Activated CD8-positive, alpha-beta memory T cell treated with anti-CD3 and anti-CD28 coated beads, Interleukin-2, amount 10 ng/mL, durations not matched to agents 7 days and 5 days (primary cell): ENCODE data around the gene NODAL. TPM values are rescaled to one million over a fixed set of nuclear protein-coding genes. Genes with fewer than 3 reads are reported as not detected.
"Not testable (repeated sequence)": the region's sequence is repeated elsewhere in the genome, so short reads cannot be mapped to it uniquely, and the experiment has no call there.

ENCODE experiments used
- ATAC-seq: fragments of 150-1000 bp; cut with Tn5 transposase; one replicate; pipeline ENCODE4 v1.10.0; 2021; ENCODE audit warnings: moderate library complexity
- CTCF ChIA-PET: fragments of 350-600 bp; sonication (Branson Sonifier 250); formaldehyde crosslinking; loops from one replicate; lab custom pipeline; 2021; ENCODE audit warnings: antibody characterized with exemption; lab: Charles Lee
- DNase-seq: peaks from one replicate; pipeline ENCODE4 v3.0.0-alpha.2; 2020
- H3K27ac Mint-ChIP-seq: one replicate; pipeline ENCODE4 v1.8.0; 2021; ENCODE audit warnings: mild to moderate bottlenecking, mixed read lengths
- H3K27me3 Mint-ChIP-seq: one replicate; pipeline ENCODE4 v1.8.0; 2021; ENCODE audit warnings: mixed read lengths
- H3K36me3 Mint-ChIP-seq: one replicate; pipeline ENCODE4 v1.8.0; 2021; ENCODE audit warnings: mild to moderate bottlenecking, mixed read lengths
- H3K4me1 Mint-ChIP-seq: one replicate; pipeline ENCODE4 v1.8.0; 2021; ENCODE audit warnings: mixed read lengths
- H3K4me3 Mint-ChIP-seq: one replicate; pipeline ENCODE4 v1.8.0; 2021; ENCODE audit warnings: mild to moderate bottlenecking, moderate library complexity, mixed read lengths
- H3K9me3 Mint-ChIP-seq: one replicate; pipeline ENCODE4 v1.8.0; 2022; ENCODE audit warnings: low read depth, mixed read lengths
- total RNA-seq, 2 experiments: library from RNA; stranded (reverse); gene quantifications; one replicate each; pipeline ENCODE4 v1.2.3, GENCODE V29; 2021

NODAL gene
- not detected for total RNA-seq

DNA sequence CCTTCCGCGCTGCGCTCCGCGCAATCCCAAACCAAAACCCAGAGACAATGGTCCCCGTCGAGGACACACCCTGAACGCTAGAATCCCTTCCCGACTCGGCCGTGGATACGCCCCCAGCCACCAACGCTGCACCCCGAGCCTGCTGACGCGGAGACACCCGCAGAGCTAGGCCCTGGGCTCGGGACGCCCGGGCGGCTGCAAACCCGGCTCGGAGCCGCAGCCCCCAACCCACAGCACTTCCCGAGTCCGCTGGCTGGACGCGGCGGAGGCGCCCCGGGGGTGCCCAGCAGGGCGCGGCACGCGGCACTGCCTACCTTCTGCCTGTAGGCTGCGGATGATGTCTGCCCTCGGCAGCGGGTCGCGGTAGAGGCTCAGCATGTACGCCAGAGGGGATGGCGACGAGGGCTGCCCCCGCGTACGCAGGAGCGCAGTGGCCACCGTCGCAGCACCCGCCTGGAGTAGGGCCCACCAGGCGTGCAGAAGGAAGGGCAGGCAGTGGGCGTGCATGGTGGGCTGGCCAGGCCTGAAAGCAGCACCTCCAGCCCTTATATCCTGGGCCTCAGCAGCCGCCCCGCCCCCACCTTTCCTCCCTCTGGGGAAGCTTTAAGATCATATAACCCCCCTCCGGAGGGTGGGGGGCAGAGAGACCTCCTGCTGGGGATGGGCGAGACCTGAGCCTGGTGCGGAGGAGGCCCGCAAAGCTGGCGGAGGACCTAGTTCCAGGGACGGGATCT lies at the start of gene NODAL:
TSS of gene NODAL (minus strand) at position 521 of the 734 bp plus-strand sequence. CDS start at position 507, 14 bp downstream.
- H3K4me3 Mint-ChIP-seq, result no peak within 1 kb of the TSS
- ATAC-seq (peak; percentile 45), DNase-seq (no peak)
- H3K36me3 Mint-ChIP-seq, result no peaks in the 10 kb centered on the region
- peaks cover 64% of the 10 kb centered on the region for H3K27me3 Mint-ChIP-seq
- no peaks in the 10 kb centered on the region for H3K9me3 Mint-ChIP-seq
- H3K27ac Mint-ChIP-seq, result no peak within 1 kb of the TSS
- CTCF ChIA-PET, result interaction anchor here (1.0 to 2.0 kb wide), 2 partner anchors 13 to 21 kb away, joined by 3 to 8 read pairs; no protein-coding TSS in a partner anchor
- peaks cover 9% of the 10 kb centered on the region for H3K4me1 Mint-ChIP-seq

DNA sequence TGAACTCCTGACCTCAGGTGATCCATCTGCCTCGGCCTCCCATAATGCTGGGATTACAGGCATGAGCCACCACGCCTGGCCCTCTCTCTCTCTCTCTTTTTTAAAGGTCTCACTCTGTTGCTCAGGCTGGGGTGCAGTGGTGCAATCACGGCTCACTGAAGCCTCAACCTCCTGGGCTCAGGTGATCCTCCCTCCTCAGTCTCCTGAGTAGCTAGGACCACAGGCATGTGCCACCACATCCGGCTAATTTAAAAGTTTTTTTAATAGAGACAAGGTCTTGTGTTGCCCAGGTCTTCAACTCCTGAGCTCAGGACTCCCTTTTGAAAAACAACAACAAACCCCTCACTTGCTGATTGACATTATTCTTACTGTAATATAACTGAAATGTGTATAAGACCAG lies 48.7 kb upstream of the NODAL start:
- Mint-ChIP-seq H3K4me1 (peaks cover 21% of the 10 kb centered on the region), H3K36me3 (no peaks in the 10 kb centered on the region), H3K9me3 (no peaks in the 10 kb centered on the region), H3K4me3 (no peak overlapping the region), H3K27me3 (peaks cover 22% of the 10 kb centered on the region), H3K27ac (no peak overlapping the region)
- DNase-seq (no peak), ATAC-seq (no peak)
- CTCF ChIA-PET, result interaction anchor here (1.2 kb wide), 1 partner anchor 19 kb away, joined by 3 read pairs; no protein-coding TSS in a partner anchor

DNA sequence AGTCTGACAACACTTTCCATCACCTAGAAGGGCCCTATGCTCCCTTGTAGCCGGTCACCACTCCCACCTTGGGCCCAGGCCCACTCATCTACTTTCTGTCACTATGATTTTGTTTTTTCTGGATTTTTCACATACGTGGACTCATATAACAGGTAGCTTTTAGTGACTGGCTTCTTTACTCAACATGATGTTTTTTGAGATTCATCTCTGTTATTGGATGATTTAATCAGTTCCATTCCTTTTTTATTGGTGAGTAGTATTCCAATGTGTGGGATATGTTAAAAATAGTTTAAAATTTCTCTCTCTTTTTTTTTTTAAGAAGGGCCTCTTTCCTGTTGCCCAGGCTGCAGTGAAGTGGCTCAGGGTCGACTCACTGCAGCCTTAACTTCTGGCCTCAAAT lies 46.3 kb upstream of the NODAL start:
- CTCF ChIA-PET, result interaction anchor here (1.6 kb wide), 1 partner anchor 22 kb away, joined by 3 read pairs; no protein-coding TSS in a partner anchor

DNA sequence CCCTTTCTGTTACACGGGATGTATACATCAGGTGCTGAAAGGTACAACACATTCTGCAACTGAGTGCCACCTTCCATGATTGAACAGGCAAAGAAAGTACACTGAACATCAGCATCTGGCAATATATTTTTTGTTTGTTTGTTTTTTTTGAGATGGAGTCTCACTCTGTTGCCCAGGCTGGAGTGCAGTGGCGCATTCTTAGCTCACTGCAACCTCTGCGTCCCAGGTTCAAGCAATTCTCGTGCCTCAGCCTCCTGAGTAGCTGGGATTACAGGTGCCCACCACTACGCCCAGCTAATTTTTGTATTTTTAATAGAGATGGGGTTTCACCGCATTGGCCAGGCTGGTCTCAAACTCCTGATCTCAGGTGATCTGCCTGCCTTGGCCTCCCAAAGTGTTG lies 42.4 kb upstream of the NODAL start:
- Mint-ChIP-seq H3K27me3 (peaks cover 36% of the 10 kb centered on the region), H3K4me1 (peaks cover 17% of the 10 kb centered on the region)
- H3K4me3 Mint-ChIP-seq, CTCF ChIA-PET, DNase-seq, H3K9me3 Mint-ChIP-seq, ATAC-seq, H3K27ac Mint-ChIP-seq, H3K36me3 Mint-ChIP-seq: not testable (repeated sequence)

More for the DNA sequence above, 46.3 kb upstream of the NODAL start:
- DNase-seq (no peak), ATAC-seq (no peak)
- no peaks in the 10 kb centered on the region for H3K36me3 Mint-ChIP-seq
- no peaks in the 10 kb centered on the region for H3K9me3 Mint-ChIP-seq
- H3K4me3 Mint-ChIP-seq, result no peak overlapping the region
- H3K27me3 Mint-ChIP-seq, result peaks cover 16% of the 10 kb centered on the region
- no peaks in the 10 kb centered on the region for H3K4me1 Mint-ChIP-seq
- no peak overlapping the region for H3K27ac Mint-ChIP-seq

DNA sequence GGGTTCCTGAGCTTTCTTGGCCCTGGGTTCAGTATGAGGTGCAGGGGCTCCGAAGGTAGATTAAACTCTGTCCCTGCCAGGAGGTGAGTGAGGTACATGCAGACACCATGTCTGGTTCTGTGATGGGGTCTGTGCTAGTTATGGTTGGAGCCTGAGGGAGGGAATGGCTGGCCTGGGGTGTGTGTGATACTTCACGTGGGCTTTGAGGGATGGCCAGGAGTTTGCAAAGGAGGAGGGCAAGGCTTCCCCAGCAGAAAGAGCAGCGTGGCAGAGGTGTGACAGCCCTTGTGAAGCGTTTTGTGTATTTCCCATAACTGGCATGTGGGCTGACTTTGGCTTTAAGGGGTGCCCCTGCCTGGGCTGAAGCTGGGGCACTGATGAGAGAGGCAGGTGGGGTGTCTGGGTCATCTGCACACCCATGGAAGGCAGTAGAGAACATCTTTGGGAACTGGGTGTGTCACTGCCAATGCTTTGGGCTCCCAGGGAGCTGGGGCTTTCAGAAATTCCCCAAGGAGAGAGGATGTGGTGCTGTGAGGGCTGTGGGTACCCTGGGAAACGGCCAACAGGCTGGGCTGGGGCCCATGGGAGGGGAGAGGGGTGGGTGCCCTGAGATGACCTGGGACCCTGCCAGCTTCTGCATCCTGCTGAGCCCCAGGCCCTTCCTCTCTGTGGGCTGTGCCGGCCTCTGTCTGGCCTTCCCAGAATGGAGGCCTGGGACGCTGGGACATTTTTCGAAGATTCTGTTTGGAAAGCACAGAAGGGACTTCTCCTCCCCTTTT lies 41.7 kb upstream of the NODAL start:
- Mint-ChIP-seq H3K9me3 (no peaks in the 10 kb centered on the region), H3K27ac (no peak overlapping the region), H3K27me3 (peaks cover 33% of the 10 kb centered on the region), H3K4me1 (peaks cover 19% of the 10 kb centered on the region), H3K4me3 (no peak overlapping the region), H3K36me3 (no peaks in the 10 kb centered on the region)
- ATAC-seq (no peak), DNase-seq (no peak)
- CTCF ChIA-PET, result no interaction called here

DNA sequence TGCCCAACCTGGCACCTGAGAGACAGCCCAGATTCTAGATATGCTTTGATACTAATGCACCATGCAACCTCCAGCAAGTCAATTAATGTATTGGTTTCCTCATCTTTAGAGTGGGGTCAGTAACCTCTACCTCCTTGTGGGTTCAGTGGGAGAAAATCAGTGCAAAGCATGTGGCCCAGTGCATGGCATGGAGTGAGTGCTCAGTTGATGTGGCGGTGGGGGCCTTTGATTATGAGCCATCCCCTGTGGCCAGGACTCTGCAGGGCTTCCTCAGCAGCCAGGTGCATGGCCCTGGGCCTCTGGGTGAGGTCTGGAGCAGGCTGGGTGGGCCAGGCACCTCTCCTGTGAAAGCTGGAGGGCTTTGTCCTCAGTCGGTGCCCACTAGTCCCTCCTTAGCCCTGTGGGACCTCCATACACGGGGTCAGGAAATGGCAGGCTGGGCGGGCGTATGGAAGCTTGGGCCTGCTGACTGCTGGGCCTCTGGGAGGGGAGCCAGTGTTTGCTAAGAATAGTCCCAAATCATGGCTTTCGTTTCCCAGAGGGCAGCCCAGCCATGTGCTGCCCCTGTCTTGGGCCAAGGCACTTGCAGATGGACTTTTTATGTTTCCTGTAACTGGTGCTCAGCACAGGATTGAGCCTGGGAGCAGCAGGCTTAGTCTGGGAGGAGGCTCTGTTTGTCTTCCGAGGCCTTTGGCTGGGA lies 40.5 kb upstream of the NODAL start:
- H3K27me3 Mint-ChIP-seq, result peaks cover 43% of the 10 kb centered on the region
- H3K9me3 Mint-ChIP-seq, result no peaks in the 10 kb centered on the region
- no peak for ATAC-seq
- no peak overlapping the region for H3K4me3 Mint-ChIP-seq
- peaks cover 31% of the 10 kb centered on the region for H3K4me1 Mint-ChIP-seq
- CTCF ChIA-PET, result interaction anchor here (1.3 kb wide), 1 partner anchor 21 kb away, joined by 3 read pairs; no protein-coding TSS in a partner anchor
- no peak for DNase-seq
- no peaks in the 10 kb centered on the region for H3K36me3 Mint-ChIP-seq
- no peak overlapping the region for H3K27ac Mint-ChIP-seq

DNA sequence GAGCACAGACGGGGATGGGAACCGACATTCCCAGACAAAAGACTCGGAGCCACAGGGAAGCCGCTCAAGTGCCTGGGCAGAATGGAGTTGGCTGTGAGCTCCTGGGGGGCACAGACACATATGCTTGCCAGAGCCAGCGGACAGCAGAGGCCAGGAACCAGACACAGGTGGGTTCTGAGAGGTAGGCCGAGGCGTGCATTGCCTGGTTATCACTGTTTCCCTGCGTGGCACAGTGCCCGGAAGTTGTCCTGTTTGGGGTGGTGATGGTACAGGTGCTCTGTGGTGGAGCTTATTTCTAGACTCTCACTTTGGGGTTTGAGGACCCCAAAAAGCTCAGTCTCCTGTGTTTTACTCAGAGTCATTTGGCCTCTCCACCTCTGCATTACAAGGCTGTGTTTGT lies 39.6 kb upstream of the NODAL start:
- no peak overlapping the region for H3K27ac Mint-ChIP-seq
- H3K27me3 Mint-ChIP-seq, result peaks cover 51% of the 10 kb centered on the region
- CTCF ChIA-PET, result interaction anchor here (1.3 kb wide), 1 partner anchor 20 kb away, joined by 3 read pairs; no protein-coding TSS in a partner anchor
- no peak overlapping the region for H3K4me3 Mint-ChIP-seq
- ATAC-seq, result no peak
- no peaks in the 10 kb centered on the region for H3K36me3 Mint-ChIP-seq
- peaks cover 34% of the 10 kb centered on the region for H3K4me1 Mint-ChIP-seq
- no peaks in the 10 kb centered on the region for H3K9me3 Mint-ChIP-seq
- DNase-seq, result no peak

DNA sequence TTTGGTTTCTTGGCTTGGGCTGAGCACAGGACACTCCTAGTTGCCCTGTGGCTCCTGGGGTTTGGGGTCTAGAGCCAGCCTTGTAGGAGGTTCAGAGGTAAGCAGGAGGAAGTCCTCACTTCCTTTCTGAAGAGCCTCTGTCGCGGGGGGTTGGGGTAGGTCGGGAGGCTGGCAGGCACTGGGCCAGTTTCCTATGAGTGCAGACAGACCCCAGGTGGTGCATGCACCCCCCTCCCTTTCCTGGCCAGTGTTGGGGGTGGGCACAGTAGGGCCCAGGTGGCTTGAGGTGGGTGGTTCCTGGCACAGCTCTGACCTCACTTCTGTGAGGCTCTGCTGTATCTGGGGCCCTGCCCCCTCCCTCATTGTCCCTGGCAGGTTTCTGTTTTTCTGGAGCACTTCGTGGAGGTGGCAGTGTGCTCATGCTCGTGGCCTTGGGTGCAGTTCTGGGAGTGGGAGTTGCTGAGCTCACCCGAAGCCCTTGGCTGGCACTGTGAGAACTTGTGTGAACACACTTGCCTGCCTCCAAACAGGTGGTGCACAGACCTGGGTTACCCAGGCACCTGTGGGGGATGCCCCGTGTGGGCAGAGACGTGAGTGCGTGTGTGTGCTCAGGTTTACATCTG lies 38.9 kb upstream of the NODAL start:
- Mint-ChIP-seq H3K4me3 (no peak overlapping the region), H3K27ac (no peak overlapping the region), H3K4me1 (peaks cover 34% of the 10 kb centered on the region), H3K9me3 (no peaks in the 10 kb centered on the region), H3K27me3 (peaks cover 54% of the 10 kb centered on the region), H3K36me3 (no peaks in the 10 kb centered on the region)
- DNase-seq (peak; percentile 57), ATAC-seq (peak; percentile 41)
- CTCF ChIA-PET, result no interaction called here

DNA sequence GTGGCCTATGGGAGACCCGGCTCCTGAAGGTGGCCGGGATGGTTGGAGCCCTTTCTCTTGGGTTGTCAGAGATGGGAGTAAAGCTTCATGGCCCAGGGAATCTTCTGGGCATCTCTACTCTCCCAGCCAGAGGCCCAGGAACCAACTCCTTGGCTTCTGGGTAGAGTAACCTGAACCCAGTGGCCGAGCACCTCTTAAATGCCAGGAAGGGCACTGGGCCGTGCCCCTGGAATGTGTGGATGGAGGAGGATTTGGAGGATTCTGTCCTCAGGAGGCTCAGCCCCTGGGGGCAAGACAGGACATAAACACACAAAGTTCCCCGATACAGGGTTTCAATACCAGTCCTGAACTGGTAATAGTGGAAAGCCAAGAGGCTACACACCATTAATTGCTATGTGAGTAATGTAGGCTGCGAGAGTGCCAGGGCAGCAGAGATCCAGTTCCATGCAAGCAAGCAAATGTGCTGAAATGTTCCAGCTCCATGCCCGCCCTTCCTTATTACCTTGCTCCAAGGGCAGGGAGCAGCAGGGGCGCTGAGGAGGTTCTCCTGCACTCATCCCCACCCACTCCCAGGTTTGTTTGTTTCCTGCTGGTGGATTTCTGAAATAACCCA lies 38.3 kb upstream of the NODAL start:
- Mint-ChIP-seq H3K27ac (no peak overlapping the region), H3K9me3 (no peaks in the 10 kb centered on the region), H3K4me3 (no peak overlapping the region), H3K36me3 (no peaks in the 10 kb centered on the region), H3K4me1 (peaks cover 34% of the 10 kb centered on the region), H3K27me3 (peaks cover 57% of the 10 kb centered on the region)
- ATAC-seq, result no peak
- CTCF ChIA-PET, result no interaction called here
- no peak for DNase-seq

DNA sequence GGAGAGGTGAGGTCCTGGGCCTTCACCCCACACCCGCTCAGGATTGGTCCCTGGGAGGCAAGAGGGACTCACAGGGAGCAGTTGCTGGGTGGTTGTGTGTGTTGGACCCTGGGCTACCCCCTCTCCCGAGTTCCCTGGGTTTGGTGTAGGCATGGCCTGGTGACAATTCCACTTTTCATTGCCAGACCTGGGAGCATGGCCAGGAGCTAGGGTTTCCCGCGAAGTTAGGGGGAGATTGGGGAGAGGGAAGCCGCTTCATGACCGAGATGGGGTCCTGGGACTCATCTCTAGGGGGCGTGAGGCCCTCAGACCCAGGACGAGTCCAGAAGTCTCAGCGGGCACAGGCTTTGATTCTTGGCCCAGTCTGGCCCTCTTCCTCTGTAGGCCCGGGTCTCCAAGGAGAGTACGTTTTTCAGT lies 37.7 kb upstream of the NODAL start:
- no peak for ATAC-seq
- DNase-seq, result no peak
- Mint-ChIP-seq H3K36me3 (no peaks in the 10 kb centered on the region), H3K27me3 (peaks cover 62% of the 10 kb centered on the region), H3K4me3 (no peak overlapping the region), H3K27ac (no peak overlapping the region), H3K4me1 (peaks cover 34% of the 10 kb centered on the region), H3K9me3 (no peaks in the 10 kb centered on the region)
- CTCF ChIA-PET, result interaction anchor here (1.1 kb wide), 1 partner anchor 18 kb away, joined by 3 read pairs; no protein-coding TSS in a partner anchor

DNA sequence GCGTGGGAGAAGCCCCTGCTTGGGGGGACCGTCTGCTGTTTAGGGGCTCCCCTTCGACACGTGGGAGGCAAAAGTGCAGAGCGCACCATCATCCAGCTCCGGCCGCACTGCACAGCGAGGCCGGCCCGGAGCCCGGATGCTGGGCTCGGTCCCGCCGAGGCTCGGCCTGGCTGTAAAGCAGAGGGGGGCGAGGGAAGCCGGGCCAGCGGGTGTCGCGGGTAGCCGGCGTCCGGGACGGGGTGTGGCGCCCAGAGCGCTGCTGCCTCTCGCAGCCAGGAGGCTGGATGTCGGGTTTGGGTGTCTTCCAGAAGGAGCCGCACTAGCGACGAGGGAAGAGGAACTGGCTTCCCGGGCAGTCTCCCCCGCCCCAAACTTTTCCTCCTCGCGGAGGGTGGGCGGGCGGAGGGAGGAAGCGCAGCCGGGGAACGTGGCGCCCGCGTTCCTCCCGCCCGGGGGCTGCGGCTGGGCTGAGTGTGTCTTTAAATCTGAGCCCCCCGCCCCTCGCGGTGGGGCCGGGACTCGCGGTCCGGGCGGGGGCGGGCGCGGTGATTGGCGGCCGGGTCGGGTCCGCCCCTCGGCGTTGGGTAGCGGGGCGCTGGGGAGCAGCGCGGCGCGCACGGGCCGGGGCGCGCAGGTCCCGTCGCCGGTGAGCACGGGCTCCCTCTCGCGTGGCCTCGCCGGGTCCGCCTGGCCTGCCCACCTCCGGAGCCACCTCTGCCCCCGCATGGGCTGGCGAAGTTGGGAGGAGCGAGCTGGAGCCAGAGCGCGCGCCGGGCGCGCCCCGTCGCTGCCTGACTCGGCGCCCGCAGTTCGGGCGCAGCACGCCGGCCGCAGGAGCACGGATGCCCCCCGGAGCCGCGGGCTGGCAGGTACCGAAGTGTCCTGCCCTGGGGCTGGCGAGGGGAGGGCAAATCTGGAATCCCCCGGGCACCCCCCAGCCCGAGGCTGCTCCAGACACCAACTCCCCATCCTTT lies 37.0 kb upstream of the NODAL start, which contains the start of gene PALD1:
TSS of gene PALD1 (plus strand) at position 577 of the 974 bp plus-strand sequence. CDS start 47,185 bp downstream, outside the sequence.
- CTCF ChIA-PET, result interaction anchor here (1.1 to 3.0 kb wide), 3 partner anchors 17 to 32 kb away, joined by 3 to 13 read pairs (median 3); no protein-coding TSS in a partner anchor
- H3K27ac Mint-ChIP-seq, result peak within 1 kb of the TSS; percentile 43
- H3K27me3 Mint-ChIP-seq, result peaks cover 66% of the 10 kb centered on the region
- peak; percentile 27 for ATAC-seq
- DNase-seq, result no peak
- no peaks in the 10 kb centered on the region for H3K9me3 Mint-ChIP-seq
- H3K4me3 Mint-ChIP-seq, result peak within 1 kb of the TSS; percentile 48
- no peaks in the 10 kb centered on the region for H3K36me3 Mint-ChIP-seq
- peaks cover 34% of the 10 kb centered on the region for H3K4me1 Mint-ChIP-seq
